CD8-positive, alpha-beta memory T cell (primary cell): ENCODE measurements around the gene FAS. TPM values are rescaled to one million over a fixed set of nuclear protein-coding genes. Genes with fewer than 3 reads are reported as not detected.

ENCODE experiments used
- CTCF ChIA-PET: fragments of 350-600 bp; sonication (Branson Sonifier 250); formaldehyde crosslinking; loops from one replicate; lab custom pipeline; 2021; ENCODE audit warnings: antibody characterized with exemption; lab: Charles Lee
- POLR2A ChIA-PET: fragments of 350-600 bp; sonication (Branson Sonifier 250); formaldehyde crosslinking; loops from one replicate; lab custom pipeline; 2021; ENCODE audit warnings: antibody characterized with exemption; lab: Charles Lee
- DNase-seq, 5 donors: peaks; one replicate each; pipeline versions ENCODE4 v3.0.0 to v3.0.0-alpha.2; 2020 to 2022; ENCODE audit warnings: mixed read lengths in 1 of 5
- H3K27ac ChIP-seq: one replicate; pipeline ENCODE4 v1.7.0; 2013; ENCODE audit warnings: low read depth, mild to moderate bottlenecking, low read length, moderate library complexity
- H3K27me3 ChIP-seq: 2 replicates; pipeline ENCODE4 v1.7.0; 2013; ENCODE audit warnings: low read length, mild to moderate bottlenecking; ENCODE audit not compliant: insufficient read depth, poor library complexity, severe bottlenecking
- H3K36me3 ChIP-seq: 2 replicates; pipeline ENCODE4 v1.7.0; 2013; ENCODE audit warnings: mild to moderate bottlenecking, low read length, moderate library complexity; ENCODE audit not compliant: insufficient read depth
- H3K4me1 ChIP-seq: 2 replicates; pipeline ENCODE4 v1.7.0; 2013; ENCODE audit warnings: mild to moderate bottlenecking, low read length, moderate library complexity; ENCODE audit not compliant: insufficient read depth
- H3K4me3 ChIP-seq: 2 replicates; pipeline ENCODE4 v1.7.0; 2013; ENCODE audit warnings: mild to moderate bottlenecking, low read length
- H3K9me3 ChIP-seq: 2 replicates; pipeline ENCODE4 v1.7.0; 2013; ENCODE audit warnings: mild to moderate bottlenecking, low read length
- H3K27ac Mint-ChIP-seq, 8 donors: one replicate each; pipeline ENCODE4 v1.8.0; 2020 to 2021; ENCODE audit warnings: mixed read lengths in 8 of 8, mild to moderate bottlenecking in 6 of 8, inconsistent platforms in 3 of 8, moderate library complexity in 3 of 8
- H3K27me3 Mint-ChIP-seq, 2 donors: one replicate each; pipeline ENCODE4 v1.8.0; 2020 to 2021; ENCODE audit warnings: mixed read lengths in 2 of 2, mild to moderate bottlenecking in 1 of 2, moderate library complexity in 1 of 2
- H3K36me3 Mint-ChIP-seq, 3 donors: one replicate each; pipeline ENCODE4 v1.8.0; 2020 to 2021; ENCODE audit warnings: mixed read lengths in 3 of 3, inconsistent platforms in 1 of 3, mild to moderate bottlenecking in 1 of 3
- H3K4me1 Mint-ChIP-seq, 3 donors: one replicate each; pipeline ENCODE4 v1.8.0; 2020 to 2021; ENCODE audit warnings: mixed read lengths in 3 of 3, inconsistent platforms in 1 of 3, mild to moderate bottlenecking in 1 of 3
- H3K4me3 Mint-ChIP-seq, 7 donors: one replicate each; pipeline ENCODE4 v1.8.0; 2020 to 2021; ENCODE audit warnings: mixed read lengths in 7 of 7, mild to moderate bottlenecking in 6 of 7, moderate library complexity in 4 of 7, inconsistent platforms in 2 of 7
- H3K9me3 Mint-ChIP-seq, 5 donors: one replicate each; pipeline ENCODE4 v1.8.0; 2020 to 2022; ENCODE audit warnings: mixed read lengths in 5 of 5, mild to moderate bottlenecking in 3 of 5, moderate library complexity in 2 of 5, inconsistent platforms in 1 of 5
- polyA plus RNA-seq: library from polyadenylated mRNA; unstranded; fragments of 300-500 nt; fragmentation: Illumina TruSeq; gene quantifications from one replicate; pipeline ENCODE4 v1.2.3, GENCODE V29; 2021
- total RNA-seq, 2 experiments: library from RNA; stranded (reverse); gene quantifications; one replicate each; pipeline ENCODE4 v1.2.3, GENCODE V29; 2021

FAS gene
- total and polyA plus RNA-seq, 3 experiments from 2014 or later, result 41.6 to 78.5 (median 77.9) TPM

DNA sequence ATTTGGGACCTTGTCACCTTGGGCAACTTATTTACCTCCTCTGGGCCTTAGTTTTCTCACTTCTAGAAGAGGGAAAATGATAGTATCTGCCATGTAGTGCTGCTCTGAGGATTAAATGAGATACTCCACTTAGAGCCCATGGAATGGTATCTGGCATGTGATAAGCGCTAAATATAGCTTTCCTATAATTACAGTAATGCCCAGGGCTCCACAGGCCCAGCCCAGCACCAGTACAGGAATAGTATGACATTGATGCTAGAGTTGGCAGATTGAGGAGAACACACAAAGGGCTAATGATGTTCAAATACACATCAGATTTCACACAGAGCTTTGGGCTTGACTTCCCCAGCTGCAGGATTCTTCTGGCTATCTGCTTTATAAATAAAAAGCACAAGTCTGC is 34.9 kb downstream of the FAS start:
- CTCF ChIA-PET, result interaction anchor here (0.9 to 4.0 kb wide), 2 partner anchors 24 to 91 kb away, joined by 3 to 15 read pairs; no protein-coding TSS in a partner anchor
- POLR2A ChIA-PET, result no interaction called here

DNA sequence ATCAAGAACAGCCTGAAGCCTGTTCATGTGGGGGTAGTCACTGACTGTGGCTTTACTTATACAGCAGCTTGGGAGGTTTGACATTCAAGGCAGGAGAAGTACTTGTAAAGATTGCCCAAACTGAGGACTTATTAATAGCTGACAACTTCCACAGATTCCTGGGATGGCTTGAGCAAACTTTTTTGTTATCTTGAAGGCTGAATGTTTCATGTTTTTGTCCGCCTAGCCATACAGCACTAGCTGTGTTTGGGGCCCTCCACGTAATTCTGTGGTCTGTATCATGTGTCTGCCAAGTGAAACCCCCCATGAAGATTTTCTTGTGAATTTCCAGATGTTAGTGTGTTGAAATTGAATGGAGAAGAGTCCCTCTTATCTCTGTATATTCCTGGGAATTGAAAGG is 38.6 kb downstream of the FAS start:
- no peaks in the 10 kb centered on the region for H3K27me3 ChIP-seq
- no peak overlapping the region for H3K27ac ChIP-seq
- Mint-ChIP-seq H3K9me3 (no peaks in the 10 kb centered on the region), H3K36me3 (peaks cover 0 to 19% (median 4%) of the 10 kb centered on the region in 3 donors), H3K4me1 (peaks cover 4 to 12% (median 10%) of the 10 kb centered on the region in 3 donors), H3K4me3 (no peak overlapping the region), H3K27ac (peak overlapping the region in 1 of 8 donors; percentile 81), H3K27me3 (no peaks in the 10 kb centered on the region)
- no peak overlapping the region for H3K4me3 ChIP-seq
- H3K36me3 ChIP-seq, result no peaks in the 10 kb centered on the region
- no peak for DNase-seq
- H3K4me1 ChIP-seq, result no peaks in the 10 kb centered on the region
- CTCF ChIA-PET, result interaction anchor here (0.7 to 3.6 kb wide), 30 partner anchors 9 to 223 kb away, joined by 3 to 41 read pairs (median 4); partner anchors contain the start of genes CH25H, FAS and LIPA
- H3K9me3 ChIP-seq, result no peaks in the 10 kb centered on the region
- POLR2A ChIA-PET, result no interaction called here

More for the DNA sequence above, 34.9 kb downstream of the FAS start:
- H3K27ac ChIP-seq, result no peak overlapping the region
- Mint-ChIP-seq H3K27ac (peak overlapping the region in 3 of 8 donors; percentile 36 to 59 (median 53)), H3K9me3 (no peaks in the 10 kb centered on the region), H3K36me3 (peaks cover 0 to 44% (median 14%) of the 10 kb centered on the region in 3 donors), H3K4me1 (peaks cover 2 to 6% (median 5%) of the 10 kb centered on the region in 3 donors), H3K27me3 (no peaks in the 10 kb centered on the region), H3K4me3 (no peak overlapping the region)
- H3K36me3 ChIP-seq, result peaks cover 8% of the 10 kb centered on the region
- no peaks in the 10 kb centered on the region for H3K4me1 ChIP-seq
- H3K4me3 ChIP-seq, result no peak overlapping the region
- no peaks in the 10 kb centered on the region for H3K9me3 ChIP-seq
- no peak for DNase-seq
- H3K27me3 ChIP-seq, result no peaks in the 10 kb centered on the region

- Histone ChIP-seq H3K9me3 (no peaks in the 10 kb centered on the region), H3K4me3 (no peak overlapping the region), H3K27ac (no peak overlapping the region), H3K36me3 (no peaks in the 10 kb centered on the region), H3K4me1 (no peaks in the 10 kb centered on the region), H3K27me3 (no peaks in the 10 kb centered on the region)
- no peak overlapping the region for H3K4me3 Mint-ChIP-seq
- POLR2A ChIA-PET, result no interaction called here
- CTCF ChIA-PET, result interaction anchor here (0.7 to 3.6 kb wide), 32 partner anchors 9 to 222 kb away, joined by 3 to 41 read pairs (median 4); partner anchors contain the start of genes CH25H, FAS and LIPA
- H3K27me3 Mint-ChIP-seq, result no peaks in the 10 kb centered on the region
- no peaks in the 10 kb centered on the region for H3K9me3 Mint-ChIP-seq
- peak; percentile 46 to 74 (median 53) for DNase-seq
- peak overlapping the region in 3 of 8 donors; percentile 5 to 73 (median 23) for H3K27ac Mint-ChIP-seq
- H3K36me3 Mint-ChIP-seq, result peaks cover 0 to 15% (median 3%) of the 10 kb centered on the region in 3 donors
- H3K4me1 Mint-ChIP-seq, result peaks cover 4 to 12% (median 10%) of the 10 kb centered on the region in 3 donors
These were observed 39.3 kb downstream of the FAS start for GRCh38 chr10:89029785-89030437.

- Mint-ChIP-seq H3K36me3 (peaks cover 0 to 10% (median 0%) of the 10 kb centered on the region in 3 donors), H3K4me3 (no peak overlapping the region)
- H3K9me3 ChIP-seq, result no peaks in the 10 kb centered on the region
These were observed 40.2 kb downstream of the FAS start for GRCh38 chr10:89030791-89031190.

DNA sequence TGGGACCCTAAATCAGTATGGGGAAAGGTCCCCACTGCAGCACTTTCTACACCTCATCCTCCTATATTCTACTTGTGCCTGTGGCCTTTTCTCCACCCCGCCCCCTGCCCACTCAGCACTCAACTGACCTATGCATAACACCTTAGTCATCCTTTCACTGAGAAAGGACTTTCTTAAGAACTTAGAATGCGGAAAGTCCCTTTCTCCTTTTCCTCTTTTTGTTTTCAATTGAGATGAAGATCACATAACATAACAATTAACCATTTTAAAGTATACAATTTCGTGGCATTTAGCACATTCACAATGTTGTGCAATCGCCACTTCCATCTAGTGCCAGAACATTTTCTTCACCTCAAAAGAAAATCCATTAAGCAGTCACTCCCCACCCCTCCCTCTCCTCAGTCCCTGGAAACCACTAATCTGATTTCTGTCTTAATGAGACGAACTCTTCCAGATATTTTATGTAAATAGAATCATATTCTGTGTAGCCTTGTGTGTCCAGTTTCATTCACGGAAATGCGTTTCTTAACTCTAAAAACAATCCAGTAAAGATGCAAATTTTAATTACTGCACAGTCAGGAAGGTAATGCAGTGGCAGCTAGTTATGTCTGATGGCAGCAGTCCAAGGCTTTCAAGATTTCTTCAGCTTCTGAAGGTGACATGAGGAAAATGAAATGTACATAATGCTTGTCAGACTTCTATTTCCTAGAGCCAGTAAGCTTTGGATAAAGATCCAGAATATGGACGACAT is 41.7 kb downstream of the FAS start:
- H3K4me1 Mint-ChIP-seq, result peaks cover 4 to 12% (median 10%) of the 10 kb centered on the region in 3 donors
- Histone ChIP-seq H3K4me1 (no peaks in the 10 kb centered on the region), H3K9me3 (no peaks in the 10 kb centered on the region), H3K4me3 (no peak overlapping the region), H3K36me3 (no peaks in the 10 kb centered on the region), H3K27me3 (no peaks in the 10 kb centered on the region), H3K27ac (no peak overlapping the region)
- H3K9me3 Mint-ChIP-seq, result no peaks in the 10 kb centered on the region
- H3K27me3 Mint-ChIP-seq, result no peaks in the 10 kb centered on the region
- ChIA-PET CTCF (interaction anchor here (0.7 to 3.6 kb wide), 3 partner anchors 98 to 186 kb away, joined by 3 to 25 read pairs (median 3); no protein-coding TSS in a partner anchor), POLR2A (no interaction called here)
- no peak for DNase-seq
- peak overlapping the region in 2 of 8 donors; percentile 23 to 70 for H3K27ac Mint-ChIP-seq
- no peak overlapping the region for H3K4me3 Mint-ChIP-seq
- peaks cover 0 to 6% (median 0%) of the 10 kb centered on the region in 3 donors for H3K36me3 Mint-ChIP-seq

More at GRCh38 chr10:89030791-89031190, 40.2 kb downstream of the FAS start:
- H3K27ac Mint-ChIP-seq, result no peak overlapping the region
- POLR2A ChIA-PET, result no interaction called here
- H3K27ac ChIP-seq, result no peak overlapping the region
- H3K4me3 ChIP-seq, result no peak overlapping the region
- no peak for DNase-seq
- no peaks in the 10 kb centered on the region for H3K9me3 Mint-ChIP-seq
- H3K27me3 ChIP-seq, result no peaks in the 10 kb centered on the region
- H3K4me1 Mint-ChIP-seq, result peaks cover 4 to 12% (median 10%) of the 10 kb centered on the region in 3 donors
- H3K27me3 Mint-ChIP-seq, result no peaks in the 10 kb centered on the region
- H3K36me3 ChIP-seq, result no peaks in the 10 kb centered on the region
- CTCF ChIA-PET, result interaction anchor here (0.8 to 3.6 kb wide), 10 partner anchors 8 to 188 kb away, joined by 3 to 41 read pairs (median 16); partner anchors contain the start of genes CH25H and FAS
- no peaks in the 10 kb centered on the region for H3K4me1 ChIP-seq

- peaks cover 1 to 7% (median 4%) of the 10 kb centered on the region in 3 donors for H3K4me1 Mint-ChIP-seq
- Histone ChIP-seq H3K27me3 (no peaks in the 10 kb centered on the region), H3K36me3 (no peaks in the 10 kb centered on the region), H3K27ac (no peak overlapping the region), H3K4me1 (no peaks in the 10 kb centered on the region), H3K4me3 (no peak overlapping the region), H3K9me3 (no peaks in the 10 kb centered on the region)
- ChIA-PET POLR2A (no interaction called here), CTCF (no interaction called here)
- no peak overlapping the region for H3K27ac Mint-ChIP-seq
- no peak for DNase-seq
- H3K27me3 Mint-ChIP-seq, result no peaks in the 10 kb centered on the region
- H3K4me3 Mint-ChIP-seq, result no peak overlapping the region
- no peaks in the 10 kb centered on the region for H3K9me3 Mint-ChIP-seq
- peaks cover 0 to 5% (median 2%) of the 10 kb centered on the region in 3 donors for H3K36me3 Mint-ChIP-seq
These were observed 44.9 kb downstream of the FAS start for GRCh38 chr10:89035461-89035860.

GRCh38 chr10:89037096-89037495 is 46.5 kb downstream of the FAS start:
- no peaks in the 10 kb centered on the region for H3K4me1 ChIP-seq
- POLR2A ChIA-PET, result no interaction called here
- H3K9me3 ChIP-seq, result no peaks in the 10 kb centered on the region
- no peak overlapping the region for H3K4me3 Mint-ChIP-seq
- H3K4me3 ChIP-seq, result no peak overlapping the region
- H3K36me3 Mint-ChIP-seq, result peaks cover 0 to 9% (median 8%) of the 10 kb centered on the region in 3 donors
- no peak overlapping the region for H3K27ac ChIP-seq
- no peak for DNase-seq
- peaks cover 3 to 6% (median 4%) of the 10 kb centered on the region in 3 donors for H3K4me1 Mint-ChIP-seq
- CTCF ChIA-PET, result interaction anchor here (0.7 kb wide), 1 partner anchor 14 kb away, joined by 3 read pairs; no protein-coding TSS in a partner anchor
- no peaks in the 10 kb centered on the region for H3K27me3 ChIP-seq
- H3K27me3 Mint-ChIP-seq, result no peaks in the 10 kb centered on the region
- H3K36me3 ChIP-seq, result no peaks in the 10 kb centered on the region
- H3K9me3 Mint-ChIP-seq, result no peaks in the 10 kb centered on the region
- no peak overlapping the region for H3K27ac Mint-ChIP-seq
